B cell (primary cell): ENCODE measurements around the gene OPN1SW. TPM values are rescaled to one million over a fixed set of nuclear protein-coding genes. Genes with fewer than 3 reads are reported as not detected.

Source experiments
- ATAC-seq: fragments of 200-7000 bp; cut with Tn5 transposase; one replicate; pipeline ENCODE4 v1.10.0; 2021; ENCODE audit warnings: low read depth, mild to moderate bottlenecking, moderate number of reproducible peaks, moderate library complexity
- CTCF ChIA-PET: fragments of 350-600 bp; sonication (Branson Sonifier 250); formaldehyde crosslinking; loops from one replicate; lab custom pipeline; 2021; ENCODE audit warnings: antibody characterized with exemption, inconsistent platforms; lab: Charles Lee
- POLR2A ChIA-PET: fragments of 350-600 bp; sonication (Branson Sonifier 250); formaldehyde crosslinking; loops from one replicate; lab custom pipeline; 2021; ENCODE audit warnings: antibody characterized with exemption; lab: Charles Lee
- DNase-seq: peaks from one replicate; pipeline ENCODE4 v3.0.0; 2013
- H2AFZ ChIP-seq: 2 replicates; pipeline ENCODE4 v1.6.1; 2012; ENCODE audit warnings: mild to moderate bottlenecking, low read depth, low read length; ENCODE audit not compliant: insufficient read depth, poor library complexity, severe bottlenecking
- H3K27ac ChIP-seq, 2 donors: 1 replicate in 1 of 2; 2 replicates in 1 of 2; pipeline ENCODE4 v1.5.1; 2012 to 2013; ENCODE audit warnings: low read length in 2 of 2, mild to moderate bottlenecking in 2 of 2, moderate library complexity in 1 of 2
- H3K27me3 ChIP-seq, 4 experiments: fragments of 200-600 bp in 1 of 4; sonication (generic) in 1 of 4; replicated peaks in 1 of 4; 1 replicate in 2 of 4; 2 replicates in 2 of 4; pipeline versions ENCODE4 v1.6.1 to v1.7.0; 2013 to 2016; ENCODE audit warnings: low read length in 3 of 4, mild to moderate bottlenecking in 2 of 4, mixed read lengths in 1 of 4, moderate library complexity in 1 of 4; ENCODE audit not compliant: insufficient read depth in 4 of 4, control insufficient read depth in 3 of 4; ENCODE audit errors: control extremely low read depth in 1 of 4
- H3K36me3 ChIP-seq, 2 experiments: replicated peaks in 1 of 2; 1 replicate in 1 of 2; 2 replicates in 1 of 2; pipeline versions ENCODE4 v1.6.1 to v1.7.1; 2013; ENCODE audit warnings: low read length in 1 of 2; ENCODE audit not compliant: insufficient read depth in 2 of 2, control insufficient read depth in 1 of 2; ENCODE audit errors: control extremely low read depth in 1 of 2, extremely low read depth in 1 of 2
- H3K4me1 ChIP-seq, 2 donors: fragments of 200-600 bp in 1 of 2; sonication (generic) in 1 of 2; 1 replicate in 1 of 2; 2 replicates in 1 of 2; pipeline versions ENCODE4 v1.5.1 to v1.6.1; 2013 to 2017; ENCODE audit warnings: low read length in 2 of 2; ENCODE audit not compliant: control insufficient read depth in 2 of 2, insufficient read depth in 2 of 2
- H3K4me2 ChIP-seq: replicated peaks from 2 replicates; pipeline ENCODE3; 2012; ENCODE audit warnings: mild to moderate bottlenecking, low read depth, low read length; ENCODE audit not compliant: poor library complexity, severe bottlenecking
- H3K4me3 ChIP-seq, 5 experiments: fragments of 200-600 bp in 1 of 5; sonication (generic) in 1 of 5; 1 replicate in 3 of 5; 2 replicates in 2 of 5; pipeline versions ENCODE4 v1.5.1 to v1.7.0; 2011 to 2016; ENCODE audit warnings: low read length in 4 of 5, mild to moderate bottlenecking in 4 of 5, low read depth in 2 of 5, control low read depth in 1 of 5, moderate library complexity in 1 of 5; ENCODE audit not compliant: insufficient read depth in 1 of 5; ENCODE audit errors: control extremely low read depth in 1 of 5, extremely low read depth in 1 of 5
- H3K79me2 ChIP-seq: fragments of 200-600 bp; sonication (generic); one replicate; pipeline ENCODE4 v1.6.0; 2016; ENCODE audit warnings: low read length; ENCODE audit not compliant: control insufficient read depth, insufficient read depth
- H3K9ac ChIP-seq: fragments of 200-600 bp; sonication (generic); 2 replicates; pipeline ENCODE4 v1.6.1; 2017; ENCODE audit warnings: mild to moderate bottlenecking, low read length, moderate library complexity
- H3K9me3 ChIP-seq, 3 donors: one replicate each; pipeline versions ENCODE4 v1.6.1 to v1.7.1; 2013; ENCODE audit warnings: low read length in 2 of 3; ENCODE audit not compliant: control insufficient read depth in 2 of 3, insufficient read depth in 1 of 3; ENCODE audit errors: control extremely low read depth in 1 of 3
- H4K20me1 ChIP-seq: 2 replicates; pipeline ENCODE4 v1.6.0; 2012; ENCODE audit warnings: mild to moderate bottlenecking, low read length; ENCODE audit not compliant: insufficient read depth, control insufficient read depth, poor library complexity, severe bottlenecking
- H3K27ac Mint-ChIP-seq: one replicate; pipeline ENCODE4 v1.8.0; 2021; ENCODE audit warnings: mixed read lengths
- H3K27me3 Mint-ChIP-seq: one replicate; pipeline ENCODE4 v1.8.0; 2021; ENCODE audit warnings: mixed read lengths
- H3K4me1 Mint-ChIP-seq: one replicate; pipeline ENCODE4 v1.8.0; 2021; ENCODE audit warnings: mixed read lengths
- H3K4me3 Mint-ChIP-seq: one replicate; pipeline ENCODE4 v1.8.0; 2021; ENCODE audit warnings: mixed read lengths
- H3K9me3 Mint-ChIP-seq: one replicate; pipeline ENCODE4 v1.8.0; 2022; ENCODE audit warnings: mixed read lengths; ENCODE audit not compliant: insufficient read depth
- EZH2 ChIP-seq: IDR thresholded peaks from 2 replicates; pipeline ENCODE4 v1.6.1; 2012; ENCODE audit warnings: borderline replicate concordance, low read depth, mild to moderate bottlenecking, moderate library complexity, low read length; ENCODE audit not compliant: insufficient read depth, poor library complexity, severe bottlenecking
- WGBS: methylation state at CpG from one replicate; pipeline ENCODE4 v1.1.5; 2013; ENCODE audit warnings: missing lambda C conversion rate; ENCODE audit not compliant: insufficient coverage; 5-methylcytosine and 5-hydroxymethylcytosine counted together
- intact Hi-C: fragments of 100-400 bp; cut with micrococcal nuclease; formaldehyde crosslinking; loops from one replicate; pipeline ENCODE4 v1.10.0; 2022
- polyA plus RNA-seq: library from polyadenylated mRNA; depleted of rRNA; stranded (reverse); fragments of >200 nt; gene quantifications from 2 replicates; pipeline ENCODE4 v1.2.3, GENCODE V29; 2012
- total RNA-seq, 2 donors: library from RNA; stranded (reverse); fragments of 120-200 nt in 1 of 2; gene quantifications; 1 replicate in 1 of 2; 2 replicates in 1 of 2; pipeline versions ENCODE4 v1.2.3 to v1.2.4, GENCODE V29; 2013 to 2022
- TF ChIP-seq, protein P1 (sequence below): fragments of 200-600 bp; IDR thresholded peaks from one replicate; pipeline ENCODE4 v1.8.0; 2022; ENCODE audit warnings: antibody characterized with exemption, mild to moderate bottlenecking

The OPN1SW gene
- total and polyA plus RNA-seq, 2 donors (not counting 1 experiment from before 2014, with no cell fraction given) = not detected

DNA sequence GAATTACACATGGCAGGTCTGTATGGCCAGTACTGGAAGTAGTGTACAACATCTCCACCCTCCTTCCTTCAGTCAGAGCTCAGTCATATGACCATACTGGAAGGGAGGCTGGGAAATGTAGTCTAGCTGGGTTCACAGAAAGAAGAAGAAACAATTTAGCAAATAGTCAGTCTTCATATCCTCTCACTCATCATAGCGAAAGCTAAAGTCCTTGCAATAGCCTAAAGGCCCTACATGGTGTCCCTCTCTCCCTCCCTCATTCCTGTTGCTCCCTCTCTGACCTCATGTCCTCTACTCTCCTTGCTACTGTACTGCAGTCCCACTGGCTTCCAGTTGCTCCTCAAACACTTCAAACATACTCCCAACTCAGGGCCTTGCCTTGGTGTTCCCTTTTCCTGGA lies 40.7 kb downstream of the OPN1SW start:
- no peak for ATAC-seq
- Histone ChIP-seq H3K79me2 (peaks cover 24% of the 10 kb centered on the region), H4K20me1 (no peaks in the 10 kb centered on the region), H3K9ac (peak overlapping the region; percentile 5), H3K4me2 (peak overlapping the region; percentile 44), H3K27me3 (peaks cover 0 to under 1% (median 0%) of the 10 kb centered on the region in 4 experiments), H2AFZ (peak overlapping the region; percentile 58), H3K27ac (peak overlapping the region; percentile 0 to 52), H3K9me3 (no peaks in the 10 kb centered on the region), H3K36me3 (no peaks in the 10 kb centered on the region), H3K4me3 (peak overlapping the region in 1 of 5 experiments; percentile 23), H3K4me1 (peaks cover 27 to 40% of the 10 kb centered on the region in 2 donors)
- Mint-ChIP-seq H3K9me3 (no peaks in the 10 kb centered on the region), H3K4me3 (peak overlapping the region; percentile 5), H3K4me1 (peaks cover 22% of the 10 kb centered on the region), H3K27ac (peak overlapping the region; percentile 56), H3K27me3 (peaks cover 7% of the 10 kb centered on the region)
- intact Hi-C loops = loop anchor here (5.0 to 10.0 kb wide), 5 partner anchors 258 to 1337 kb away; partner anchors contain the start of genes ARF5, GCC1, HILPDA and KLHDC10
- WGBS = 85% methylated on average over 1 of the region's 1 CpG
- peak; percentile 48 for DNase-seq
- POLR2A ChIA-PET = no interaction called here
- CTCF ChIA-PET = interaction anchor here (0.8 to 1.6 kb wide), 2 partner anchors 9 to 128 kb away, joined by 3 read pairs; partner anchors contain the start of gene ATP6V1F
- TF ChIP-seq EZH2 = no peak
- TF ChIP-seq, protein P1, sequence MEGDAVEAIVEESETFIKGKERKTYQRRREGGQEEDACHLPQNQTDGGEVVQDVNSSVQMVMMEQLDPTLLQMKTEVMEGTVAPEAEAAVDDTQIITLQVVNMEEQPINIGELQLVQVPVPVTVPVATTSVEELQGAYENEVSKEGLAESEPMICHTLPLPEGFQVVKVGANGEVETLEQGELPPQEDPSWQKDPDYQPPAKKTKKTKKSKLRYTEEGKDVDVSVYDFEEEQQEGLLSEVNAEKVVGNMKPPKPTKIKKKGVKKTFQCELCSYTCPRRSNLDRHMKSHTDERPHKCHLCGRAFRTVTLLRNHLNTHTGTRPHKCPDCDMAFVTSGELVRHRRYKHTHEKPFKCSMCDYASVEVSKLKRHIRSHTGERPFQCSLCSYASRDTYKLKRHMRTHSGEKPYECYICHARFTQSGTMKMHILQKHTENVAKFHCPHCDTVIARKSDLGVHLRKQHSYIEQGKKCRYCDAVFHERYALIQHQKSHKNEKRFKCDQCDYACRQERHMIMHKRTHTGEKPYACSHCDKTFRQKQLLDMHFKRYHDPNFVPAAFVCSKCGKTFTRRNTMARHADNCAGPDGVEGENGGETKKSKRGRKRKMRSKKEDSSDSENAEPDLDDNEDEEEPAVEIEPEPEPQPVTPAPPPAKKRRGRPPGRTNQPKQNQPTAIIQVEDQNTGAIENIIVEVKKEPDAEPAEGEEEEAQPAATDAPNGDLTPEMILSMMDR = no peak

DNA sequence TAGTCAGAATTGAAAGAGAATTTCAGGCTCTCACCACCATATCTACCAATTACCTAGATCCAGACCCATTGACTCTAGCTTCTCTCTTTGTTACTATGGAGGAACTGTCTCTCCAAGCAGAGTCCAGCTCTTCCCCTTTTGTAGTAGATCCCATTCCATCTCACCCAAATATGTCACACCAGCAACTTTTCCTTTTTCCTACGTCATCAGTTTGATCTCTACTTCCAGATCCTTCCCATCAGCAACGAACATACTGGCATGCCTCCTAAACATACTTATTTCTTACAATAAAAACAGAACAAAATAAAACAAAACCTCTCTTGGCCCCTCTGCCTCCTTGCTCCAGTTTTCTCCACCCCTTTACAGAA lies 42.3 kb downstream of the OPN1SW start:
- H3K27me3 Mint-ChIP-seq = peaks cover 7% of the 10 kb centered on the region
- DNase-seq (no peak), ATAC-seq (no peak)
- H3K4me2 ChIP-seq = no peak overlapping the region
- peaks cover 8% of the 10 kb centered on the region for H3K79me2 ChIP-seq
- POLR2A ChIA-PET = no interaction called here
- no peaks in the 10 kb centered on the region for H3K9me3 ChIP-seq
- H3K36me3 ChIP-seq = no peaks in the 10 kb centered on the region
- no peak overlapping the region for H2AFZ ChIP-seq
- intact Hi-C loops = loop anchor here (1.0 to 10.0 kb wide), 2 partner anchors 30 to 278 kb away; partner anchors contain the start of gene HILPDA
- H3K9ac ChIP-seq = no peak overlapping the region
- 46% methylated on average over 2 of the region's 2 CpGs for WGBS
- no peak overlapping the region for H3K27ac ChIP-seq
- no peak for TF ChIP-seq EZH2
- TF ChIP-seq, protein P1 = no peak
- peaks cover 7% of the 10 kb centered on the region for H3K4me1 Mint-ChIP-seq
- no peaks in the 10 kb centered on the region for H3K9me3 Mint-ChIP-seq
- H3K27me3 ChIP-seq = peaks cover 0 to 7% (median 0%) of the 10 kb centered on the region in 4 experiments
- H3K4me3 Mint-ChIP-seq = no peak overlapping the region
- H3K4me3 ChIP-seq = no peak overlapping the region
- H4K20me1 ChIP-seq = no peaks in the 10 kb centered on the region
- peaks cover 20 to 30% of the 10 kb centered on the region in 2 donors for H3K4me1 ChIP-seq
- no peak overlapping the region for H3K27ac Mint-ChIP-seq
- CTCF ChIA-PET = no interaction called here
